Lung microvascular endothelial cell (primary cell): ENCODE results near the gene ANKRD30B. TPM values are rescaled to one million over a fixed set of nuclear protein-coding genes. Genes with fewer than 3 reads are reported as not detected.
"Not testable (repeated sequence)": the region's sequence is repeated elsewhere in the genome, so short reads cannot be mapped to it uniquely, and the experiment has no call there.

ENCODE experiments used
- DNase-seq, 2 donors: peaks; one replicate each; pipeline versions ENCODE4 v3.0.0 to v3.0.0-alpha.2; 2010; ENCODE audit warnings: low read depth in 2 of 2
- total RNA-seq: library from RNA; depleted of rRNA; stranded (reverse); fragments of >200 nt; gene quantifications from 2 replicates; pipeline ENCODE4 v1.2.1, GENCODE V29; 2014

The ANKRD30B gene
- total RNA-seq, 1 donor from 2014 or later = under 0.01 TPM

DNA sequence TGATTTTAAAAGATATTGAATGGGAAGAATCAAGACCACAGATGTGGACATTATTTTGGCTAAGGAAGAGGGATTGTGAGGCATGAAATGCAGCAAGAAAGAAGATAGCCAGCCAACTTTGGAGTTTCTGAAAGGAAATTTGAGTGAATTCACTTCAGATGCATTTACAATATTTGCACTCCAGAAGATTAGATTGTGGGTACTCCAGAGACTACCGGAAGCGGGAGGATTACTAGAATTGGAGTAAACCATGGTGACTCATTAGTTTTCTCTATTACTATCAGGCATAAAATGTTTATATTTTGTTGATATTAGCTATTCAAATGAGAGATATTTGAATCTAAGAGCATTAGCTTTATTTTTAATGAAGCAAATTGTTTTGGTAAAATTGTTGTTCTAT is 93.6 kb downstream of the ANKRD30B start:
- DNase-seq = not testable (repeated sequence)

DNA sequence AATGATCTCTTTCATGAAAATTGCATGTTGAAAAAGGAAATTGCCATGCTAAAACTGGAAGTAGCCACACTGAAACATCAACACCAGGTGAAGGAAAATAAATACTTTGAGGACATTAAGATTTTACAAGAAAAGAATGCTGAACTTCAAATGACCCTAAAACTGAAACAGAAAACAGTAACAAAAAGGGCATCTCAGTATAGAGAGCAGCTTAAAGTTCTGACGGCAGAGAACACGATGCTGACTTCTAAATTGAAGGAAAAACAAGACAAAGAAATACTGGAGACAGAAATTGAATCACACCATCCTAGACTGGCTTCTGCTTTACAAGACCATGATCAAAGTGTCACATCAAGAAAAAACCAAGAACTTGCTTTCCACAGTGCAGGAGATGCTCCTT is 103.6 kb downstream of the ANKRD30B start:
- DNase-seq = not testable (repeated sequence)

DNA sequence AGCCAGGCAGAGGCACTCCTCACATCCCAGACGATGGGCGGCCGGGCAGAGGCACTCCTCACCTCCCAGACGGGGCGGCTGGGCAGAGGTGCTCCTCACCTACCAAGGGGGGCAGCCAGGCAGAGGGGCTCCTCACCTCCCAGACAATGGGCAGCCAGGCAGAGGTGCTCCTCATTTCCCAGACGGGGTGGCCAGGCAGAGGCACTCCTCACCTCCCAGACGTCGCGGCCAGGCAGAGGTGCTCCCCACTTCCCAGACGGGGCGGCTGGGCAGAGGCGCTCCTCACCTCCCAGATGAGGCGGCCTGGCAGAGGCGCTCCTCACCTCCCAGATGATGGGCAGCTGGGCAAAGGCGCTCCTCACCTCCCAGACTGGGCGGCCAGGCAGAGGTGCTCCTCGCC is 107.7 kb downstream of the ANKRD30B start:
- DNase-seq = not testable (repeated sequence)

DNA sequence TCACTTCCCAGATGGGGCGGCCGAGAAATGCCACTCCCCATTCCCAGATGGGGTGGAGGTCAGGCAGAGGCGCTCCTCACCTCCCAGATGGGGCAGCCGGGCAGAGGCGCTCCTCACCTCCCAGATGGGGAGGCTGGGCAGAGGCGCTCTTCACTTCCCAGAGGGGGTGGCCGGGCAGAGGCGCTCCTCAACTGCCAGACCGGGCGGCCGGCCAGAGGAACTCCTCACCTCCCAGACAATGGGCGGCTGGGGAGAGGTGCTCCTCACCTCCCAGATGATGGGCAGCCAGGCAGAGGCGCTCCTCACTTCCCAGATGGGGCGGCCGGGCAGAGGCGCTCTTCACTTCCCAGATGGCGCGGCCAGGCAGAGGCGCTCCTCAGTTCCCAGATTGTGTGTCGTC is 108.3 kb downstream of the ANKRD30B start:
- DNase-seq = not testable (repeated sequence)

DNA sequence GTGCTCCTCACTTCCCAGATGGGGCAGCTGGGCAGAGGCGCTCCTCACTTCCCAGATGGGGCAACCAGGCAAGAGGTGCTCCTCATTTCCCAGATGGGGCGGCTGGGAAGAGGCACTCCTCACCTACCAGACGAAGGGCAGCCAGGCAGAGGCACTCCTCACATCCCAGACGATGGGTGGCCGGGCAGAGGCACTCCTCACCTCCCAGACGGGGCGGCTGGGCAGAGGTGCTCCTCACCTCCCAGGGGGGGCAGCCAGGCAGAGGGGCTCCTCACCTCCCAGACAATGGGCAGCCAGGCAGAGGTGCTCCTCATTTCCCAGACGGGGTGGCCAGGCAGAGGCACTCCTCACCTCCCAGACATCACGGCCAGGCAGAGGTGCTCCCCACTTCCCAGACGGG is 110.5 kb downstream of the ANKRD30B start:
- DNase-seq = not testable (repeated sequence)

DNA sequence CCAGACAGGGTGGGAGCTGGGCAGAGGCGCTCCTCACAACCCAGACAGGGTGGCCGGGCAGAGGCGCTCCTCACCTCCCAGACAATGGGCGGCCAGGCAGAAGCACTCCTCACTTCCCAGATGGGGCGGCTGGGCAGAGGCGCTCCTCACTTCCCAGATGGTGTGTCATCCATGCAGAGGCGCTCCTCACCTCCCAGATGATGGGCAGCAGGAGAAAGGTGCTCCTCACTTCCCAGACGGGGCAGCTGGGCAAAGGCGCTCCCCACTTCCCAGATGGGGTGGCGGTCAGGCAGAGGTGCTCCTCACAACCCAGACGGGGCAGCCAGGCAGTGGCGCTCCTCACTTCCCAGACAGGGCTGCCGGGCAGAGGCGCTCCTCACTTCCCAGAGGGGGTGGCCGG is 112.0 kb downstream of the ANKRD30B start:
- DNase-seq = not testable (repeated sequence)

DNA sequence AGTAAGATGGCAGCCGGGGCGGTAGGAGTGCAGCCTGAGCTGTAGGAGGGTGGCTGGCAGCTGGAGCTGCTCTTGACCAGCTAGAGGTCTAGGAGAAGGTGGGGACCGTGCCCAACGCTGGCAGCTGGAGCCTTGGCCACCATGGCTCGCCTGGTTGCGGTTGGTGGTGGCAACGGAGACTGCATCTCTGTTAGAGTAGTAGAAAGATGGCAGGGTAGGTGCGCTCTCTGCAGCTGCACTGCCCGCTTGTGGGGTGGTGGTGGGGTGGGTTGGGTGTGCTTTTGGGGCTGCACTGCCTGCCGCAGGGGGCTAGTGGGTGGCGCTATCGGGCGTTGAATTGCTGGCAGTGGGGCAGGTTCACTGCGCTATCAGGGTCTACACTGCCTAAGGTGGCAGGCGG is 118.5 kb downstream of the ANKRD30B start:
- not testable (repeated sequence) for DNase-seq

DNA sequence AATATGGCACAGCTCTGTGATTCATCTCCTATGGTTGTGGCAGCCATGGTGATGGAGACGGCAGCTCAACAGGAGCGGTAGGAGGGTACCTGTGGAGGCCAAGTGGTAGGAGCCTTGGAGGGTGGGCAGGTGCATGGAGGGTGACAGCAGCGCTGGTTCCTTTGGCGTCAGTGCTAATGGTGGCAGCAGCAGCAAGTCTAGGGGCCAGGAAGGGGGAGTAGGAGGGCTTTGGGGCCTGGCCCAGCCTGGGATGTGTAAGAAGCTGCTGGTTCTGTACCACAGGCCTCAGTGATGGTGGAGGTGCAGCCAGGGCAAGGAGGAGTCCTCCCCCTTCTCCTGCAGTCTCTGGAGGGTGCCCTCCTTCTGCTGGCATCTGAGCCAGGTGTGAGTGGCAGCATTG is 120.0 kb downstream of the ANKRD30B start:
- DNase-seq = not testable (repeated sequence)

DNA sequence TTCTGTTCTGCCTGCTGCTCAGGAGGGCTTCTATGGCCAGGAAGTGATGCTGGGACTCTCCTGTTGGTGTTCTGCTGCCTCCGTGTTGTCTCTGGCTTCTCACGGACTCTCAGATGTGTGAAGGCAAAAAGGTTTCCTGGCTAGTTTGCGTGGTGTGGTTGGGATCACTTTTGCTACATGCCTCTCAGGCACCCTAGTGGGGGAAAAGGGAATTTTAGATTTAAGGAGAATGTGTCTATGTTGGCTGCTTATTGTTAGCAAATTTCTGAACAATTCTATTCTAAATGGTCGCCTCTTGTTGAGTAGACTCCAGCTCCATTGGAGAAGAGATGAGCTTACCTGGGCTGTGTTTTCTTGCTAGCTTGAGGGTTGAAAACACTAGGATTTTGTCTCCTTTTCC is 120.9 kb downstream of the ANKRD30B start:
- peak in 1 of 2 donors; percentile 20 for DNase-seq

DNA sequence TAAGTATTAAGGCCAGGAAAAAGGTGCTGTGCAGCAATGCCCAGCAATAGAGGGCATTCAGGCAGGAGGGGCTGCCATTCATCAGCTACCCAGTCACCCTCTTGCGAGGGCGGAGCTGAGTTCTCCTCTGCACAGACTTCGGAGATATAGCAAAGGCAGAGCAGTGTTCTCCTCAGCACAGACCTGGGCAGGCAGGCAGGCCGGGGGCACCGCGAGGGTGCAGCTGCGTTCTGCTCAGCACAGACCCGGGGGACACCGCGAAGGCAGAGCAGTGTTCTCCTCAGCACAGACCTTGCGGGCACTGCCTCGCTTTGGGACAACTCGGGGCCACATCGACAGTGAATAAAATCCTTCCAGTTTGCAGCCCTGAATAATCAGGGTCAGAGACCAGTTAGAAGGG is 130.9 kb downstream of the ANKRD30B start:
- DNase-seq = not testable (repeated sequence)

DNA sequence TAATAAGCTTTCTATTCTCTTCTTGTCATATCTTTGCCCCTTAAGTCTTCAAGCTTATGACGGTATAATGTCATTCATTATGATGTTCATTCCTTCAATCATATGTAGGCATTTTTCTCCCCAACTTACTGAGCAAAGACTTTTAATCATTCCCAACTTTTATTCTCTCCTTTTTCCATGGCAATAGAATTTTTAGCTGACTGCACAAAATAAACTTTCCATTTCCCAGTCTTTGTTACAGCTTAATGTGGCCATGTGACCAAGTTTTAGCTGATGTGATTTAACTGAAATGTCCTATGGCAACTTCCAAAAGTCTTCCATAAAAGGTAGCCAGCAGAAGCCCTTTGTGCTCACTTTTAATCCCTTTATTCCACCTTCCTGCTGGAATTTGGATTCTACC is 152.5 kb downstream of the ANKRD30B start:
- DNase-seq = peak in 1 of 2 donors; percentile 28

Other genes starting within 250 kb of the ANKRD30B start
- not detected in 2 replicates for gene POTEC, start 204.6 kb upstream of the ANKRD30B start, total RNA-seq